HepG2 (cell line): ENCODE measurements around the gene SUPT6H. TPM values are rescaled to one million over a fixed set of nuclear protein-coding genes. Genes with fewer than 3 reads are reported as not detected.

ENCODE experiments used
- AHR ChIP-seq: IDR thresholded peaks from 2 replicates; pipeline ENCODE4 v1.6.1; 2018; ENCODE audit warnings: missing genetic modification reagents, missing compliant biosample characterization
- FIP1L1 ChIP-seq: fragments of 200-400 bp; formaldehyde crosslinking; IDR thresholded peaks from 2 replicates; pipeline ENCODE4 v1.6.1; 2018; ENCODE audit warnings: low read depth, mild to moderate bottlenecking, low read length, moderate library complexity, borderline replicate concordance; ENCODE audit not compliant: insufficient read depth
- FOXJ3 ChIP-seq: sonication (generic); formaldehyde crosslinking; IDR thresholded peaks from 2 replicates; pipeline ENCODE4 v1.4.0; 2020; ENCODE audit warnings: missing genetic modification reagents, mild to moderate bottlenecking, borderline replicate concordance
- MED8 ChIP-seq: sonication (generic); formaldehyde crosslinking; IDR thresholded peaks from 2 replicates; pipeline ENCODE4 v1.8.1; 2023; ENCODE audit warnings: mild to moderate bottlenecking, missing genetic modification reagents; ENCODE audit not compliant: insufficient replicate concordance
- NCOA2 ChIP-seq: sonication (generic); formaldehyde crosslinking; IDR thresholded peaks from 2 replicates; pipeline ENCODE4 v1.8.0; 2022; ENCODE audit warnings: inconsistent platforms
- NFKBIZ ChIP-seq: IDR thresholded peaks from 2 replicates; pipeline ENCODE4 v1.6.1; 2018; ENCODE audit warnings: missing genetic modification reagents, missing compliant biosample characterization
- PRMT3 ChIP-seq: sonication (generic); formaldehyde crosslinking; IDR thresholded peaks from 2 replicates; pipeline ENCODE4 v1.8.1; 2022; ENCODE audit warnings: low read depth, mild to moderate bottlenecking, moderate library complexity, missing genetic modification reagents, borderline replicate concordance
- PTBP1 ChIP-seq: fragments of 200-400 bp; formaldehyde crosslinking; IDR thresholded peaks from 2 replicates; pipeline ENCODE4 v1.6.1; 2018; ENCODE audit warnings: low read length, low read depth; ENCODE audit not compliant: poor library complexity, severe bottlenecking
- SP5 ChIP-seq: IDR thresholded peaks from 2 replicates; pipeline ENCODE4 v1.6.1; 2016; ENCODE audit warnings: low read depth, borderline replicate concordance
- ZBTB8A ChIP-seq: sonication (generic); formaldehyde crosslinking; IDR thresholded peaks from 2 replicates; pipeline ENCODE4 v1.4.0; 2020; ENCODE audit warnings: mild to moderate bottlenecking, low read depth, missing genetic modification reagents, borderline replicate concordance
- ZNF263 ChIP-seq: sonication (generic); formaldehyde crosslinking; IDR thresholded peaks from 2 replicates; pipeline ENCODE4 v1.4.0; 2020; ENCODE audit warnings: missing genetic modification reagents
- ZNF431 ChIP-seq: sonication (generic); formaldehyde crosslinking; IDR thresholded peaks from 2 replicates; pipeline ENCODE4 v1.9.0; 2022; ENCODE audit warnings: missing genetic modification reagents, low read depth, mild to moderate bottlenecking, borderline replicate concordance
- ZNF451 ChIP-seq: sonication (generic); formaldehyde crosslinking; IDR thresholded peaks from 2 replicates; pipeline ENCODE4 v1.5.0; 2020; ENCODE audit warnings: mild to moderate bottlenecking, missing genetic modification reagents
- ZNF670 ChIP-seq: sonication (generic); formaldehyde crosslinking; IDR thresholded peaks from 2 replicates; pipeline ENCODE4 v1.8.0; 2022; ENCODE audit warnings: mild to moderate bottlenecking, missing genetic modification reagents, borderline replicate concordance
- ZNF75D ChIP-seq: sonication (generic); formaldehyde crosslinking; IDR thresholded peaks from 2 replicates; pipeline ENCODE4 v1.8.1; 2023; ENCODE audit warnings: missing genetic modification reagents, mild to moderate bottlenecking, borderline replicate concordance
- polyA plus RNA-seq, 8 experiments: library from polyadenylated mRNA; depleted of rRNA in 3 of 8; stranded (reverse) in 7 of 8; unstranded in 1 of 8; fragments of >200 nt; fragmentation: Illumina TruSeq in 4 of 8; extraction: Trizol in 4 of 8; gene quantifications; 2 replicates each; pipeline versions ENCODE4 v1.2.1 to v1.2.3, GENCODE V29; 2011 to 2016; ENCODE audit warnings: low read depth in 4 of 8, missing spikeins in 1 of 8, mixed read lengths in 1 of 8; ENCODE audit not compliant: insufficient read depth in 1 of 8
- total RNA-seq, 5 experiments: library from RNA; depleted of rRNA; stranded (reverse); fragments of >200 nt; fragmentation: Illumina TruSeq; extraction: Trizol; gene quantifications; 2 replicates each; pipeline ENCODE4 v1.2.3, GENCODE V29; 2016; ENCODE audit warnings: low read depth in 1 of 5
- TF ChIP-seq, protein P1 (sequence below): sonication (generic); formaldehyde crosslinking; IDR thresholded peaks from 2 replicates; pipeline ENCODE4 v1.8.1; 2023; ENCODE audit warnings: mild to moderate bottlenecking, missing genetic modification reagents
- TF ChIP-seq, protein P2 (sequence below): sonication (generic); formaldehyde crosslinking; IDR thresholded peaks from 2 replicates; pipeline ENCODE4 v1.4.0; 2020; ENCODE audit warnings: missing genetic modification reagents
- TF ChIP-seq, protein P3 (sequence below): sonication (generic); formaldehyde crosslinking; IDR thresholded peaks from 2 replicates; pipeline ENCODE4 v1.5.1; 2020; ENCODE audit warnings: mild to moderate bottlenecking, missing genetic modification reagents, moderate library complexity
- TF ChIP-seq, protein P4 (sequence below): sonication (generic); formaldehyde crosslinking; IDR thresholded peaks from 2 replicates; pipeline ENCODE4 v1.5.0; 2020; ENCODE audit warnings: missing genetic modification reagents, mild to moderate bottlenecking, borderline replicate concordance
- TF ChIP-seq, protein P5 (sequence below): sonication (generic); formaldehyde crosslinking; IDR thresholded peaks from 2 replicates; pipeline ENCODE4 v1.5.1; 2020; ENCODE audit warnings: missing genetic modification reagents, mild to moderate bottlenecking, borderline replicate concordance
- TF ChIP-seq, protein P6 (sequence below): IDR thresholded peaks from 2 replicates; pipeline ENCODE4 v1.6.1; 2016

SUPT6H gene
- total and polyA plus RNA-seq, 2 of the 13 experiments (the other 11 are each of a cell fraction or from before 2014, with no cell fraction given), result 32.7 to 39.9 TPM

DNA sequence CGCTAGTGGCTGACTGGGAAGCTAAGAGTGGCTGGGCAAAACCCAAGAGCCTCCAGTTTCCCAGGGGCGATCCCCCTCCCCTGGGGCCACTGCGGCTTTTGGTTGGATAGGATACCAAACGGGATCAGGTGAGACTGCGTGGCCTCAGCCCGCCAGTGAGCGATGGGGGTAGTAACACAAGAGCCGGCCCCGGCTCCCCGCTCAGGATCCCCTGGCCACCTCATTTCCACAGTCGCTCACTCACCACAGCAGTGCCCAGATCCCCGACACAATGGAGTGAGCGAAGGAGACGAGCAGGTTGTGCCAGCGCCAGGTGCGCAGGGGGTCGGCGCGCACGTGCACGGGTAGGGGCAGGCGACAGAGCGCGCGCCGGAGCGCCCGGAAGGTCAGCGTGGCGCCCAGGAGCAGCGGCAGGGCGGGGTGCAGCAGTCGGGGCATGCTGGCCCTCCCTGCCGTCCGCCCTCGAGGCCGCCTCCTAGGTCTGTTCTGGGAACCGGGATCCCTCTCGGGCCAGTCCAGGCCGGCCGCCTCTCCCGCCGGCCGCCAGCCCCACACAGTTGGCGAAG is 63.7 kb downstream of the SUPT6H start (continued):
- TF ChIP-seq, protein P1, sequence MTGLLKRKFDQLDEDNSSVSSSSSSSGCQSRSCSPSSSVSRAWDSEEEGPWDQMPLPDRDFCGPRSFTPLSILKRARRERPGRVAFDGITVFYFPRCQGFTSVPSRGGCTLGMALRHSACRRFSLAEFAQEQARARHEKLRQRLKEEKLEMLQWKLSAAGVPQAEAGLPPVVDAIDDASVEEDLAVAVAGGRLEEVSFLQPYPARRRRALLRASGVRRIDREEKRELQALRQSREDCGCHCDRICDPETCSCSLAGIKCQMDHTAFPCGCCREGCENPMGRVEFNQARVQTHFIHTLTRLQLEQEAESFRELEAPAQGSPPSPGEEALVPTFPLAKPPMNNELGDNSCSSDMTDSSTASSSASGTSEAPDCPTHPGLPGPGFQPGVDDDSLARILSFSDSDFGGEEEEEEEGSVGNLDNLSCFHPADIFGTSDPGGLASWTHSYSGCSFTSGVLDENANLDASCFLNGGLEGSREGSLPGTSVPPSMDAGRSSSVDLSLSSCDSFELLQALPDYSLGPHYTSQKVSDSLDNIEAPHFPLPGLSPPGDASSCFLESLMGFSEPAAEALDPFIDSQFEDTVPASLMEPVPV (CRISPR knock-in tag), result peak; percentile 70
- TF ChIP-seq NFKBIZ (CRISPR knock-in tag) (no peak), SP5 (CRISPR knock-in tag) (no peak; the same call in 1 of the 2 replicates), AHR (CRISPR knock-in tag) (peak; percentile 24; the same call in 1 of the 2 replicates), PRMT3 (no peak), PTBP1 (no peak), FIP1L1 (no peak; the same call in 1 of the 2 replicates), FOXJ3 (peak; percentile 32; the same call in 1 of the 2 replicates), MED8 (CRISPR knock-in tag) (no peak), ZNF75D (CRISPR knock-in tag) (no peak), NCOA2 (CRISPR knock-in tag) (peak; percentile 47; the same call in 1 of the 2 replicates), ZNF451 (CRISPR knock-in tag) (no peak; the same call in 1 of the 2 replicates), ZNF670 (CRISPR knock-in tag) (peak; percentile 44; the same call in 1 of the 2 replicates), ZBTB8A (CRISPR knock-in tag) (peak; percentile 60; the same call in 1 of the 2 replicates), ZNF431 (CRISPR knock-in tag) (no peak), ZNF263 (peak; percentile 44; the same call in 1 of the 2 replicates)
- TF ChIP-seq, protein P2, sequence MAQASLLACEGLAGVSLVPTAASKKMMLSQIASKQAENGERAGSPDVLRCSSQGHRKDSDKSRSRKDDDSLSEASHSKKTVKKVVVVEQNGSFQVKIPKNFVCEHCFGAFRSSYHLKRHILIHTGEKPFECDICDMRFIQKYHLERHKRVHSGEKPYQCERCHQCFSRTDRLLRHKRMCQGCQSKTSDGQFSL (CRISPR knock-in tag), result peak; percentile 73; the same call in 1 of the 2 replicates
- TF ChIP-seq, protein P3, sequence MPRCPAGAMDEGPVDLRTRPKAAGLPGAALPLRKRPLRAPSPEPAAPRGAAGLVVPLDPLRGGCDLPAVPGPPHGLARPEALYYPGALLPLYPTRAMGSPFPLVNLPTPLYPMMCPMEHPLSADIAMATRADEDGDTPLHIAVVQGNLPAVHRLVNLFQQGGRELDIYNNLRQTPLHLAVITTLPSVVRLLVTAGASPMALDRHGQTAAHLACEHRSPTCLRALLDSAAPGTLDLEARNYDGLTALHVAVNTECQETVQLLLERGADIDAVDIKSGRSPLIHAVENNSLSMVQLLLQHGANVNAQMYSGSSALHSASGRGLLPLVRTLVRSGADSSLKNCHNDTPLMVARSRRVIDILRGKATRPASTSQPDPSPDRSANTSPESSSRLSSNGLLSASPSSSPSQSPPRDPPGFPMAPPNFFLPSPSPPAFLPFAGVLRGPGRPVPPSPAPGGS (CRISPR knock-in tag), result peak; percentile 95
- TF ChIP-seq, protein P4, sequence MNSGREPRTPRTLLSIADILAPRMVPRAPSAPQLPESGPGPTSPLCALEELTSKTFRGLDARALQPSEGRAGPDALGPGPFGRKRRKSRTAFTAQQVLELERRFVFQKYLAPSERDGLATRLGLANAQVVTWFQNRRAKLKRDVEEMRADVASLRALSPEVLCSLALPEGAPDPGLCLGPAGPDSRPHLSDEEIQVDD (CRISPR knock-in tag), result peak; percentile 45; the same call in 1 of the 2 replicates
- TF ChIP-seq, protein P5, sequence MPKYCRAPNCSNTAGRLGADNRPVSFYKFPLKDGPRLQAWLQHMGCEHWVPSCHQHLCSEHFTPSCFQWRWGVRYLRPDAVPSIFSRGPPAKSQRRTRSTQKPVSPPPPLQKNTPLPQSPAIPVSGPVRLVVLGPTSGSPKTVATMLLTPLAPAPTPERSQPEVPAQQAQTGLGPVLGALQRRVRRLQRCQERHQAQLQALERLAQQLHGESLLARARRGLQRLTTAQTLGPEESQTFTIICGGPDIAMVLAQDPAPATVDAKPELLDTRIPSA, result 0 out of 2 replicates have a peak, but pooled peaks have one; percentile 72
- TF ChIP-seq, protein P6, sequence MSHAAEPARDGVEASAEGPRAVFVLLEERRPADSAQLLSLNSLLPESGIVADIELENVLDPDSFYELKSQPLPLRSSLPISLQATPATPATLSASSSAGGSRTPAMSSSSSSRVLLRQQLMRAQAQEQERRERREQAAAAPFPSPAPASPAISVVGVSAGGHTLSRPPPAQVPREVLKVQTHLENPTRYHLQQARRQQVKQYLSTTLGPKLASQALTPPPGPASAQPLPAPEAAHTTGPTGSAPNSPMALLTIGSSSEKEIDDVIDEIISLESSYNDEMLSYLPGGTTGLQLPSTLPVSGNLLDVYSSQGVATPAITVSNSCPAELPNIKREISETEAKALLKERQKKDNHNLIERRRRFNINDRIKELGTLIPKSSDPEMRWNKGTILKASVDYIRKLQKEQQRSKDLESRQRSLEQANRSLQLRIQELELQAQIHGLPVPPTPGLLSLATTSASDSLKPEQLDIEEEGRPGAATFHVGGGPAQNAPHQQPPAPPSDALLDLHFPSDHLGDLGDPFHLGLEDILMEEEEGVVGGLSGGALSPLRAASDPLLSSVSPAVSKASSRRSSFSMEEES (CRISPR knock-in tag), result no peak
